Measurements from ENCODE around the gene RPL10.

Gene RPL10

GRCh38 chrX:154351183-154352011 is 46.8 kb upstream of the RPL10 start:
- Mint-ChIP-seq H3K27me3 (ENCODE audit: low read depth) (no peaks in the 10 kb centered on the region), H3K4me3 (no peak overlapping the region), H3K36me3 (ENCODE audit: low read depth) (peaks cover 13% of the 10 kb centered on the region), H3K4me1 (no peaks in the 10 kb centered on the region), H3K9me3 (no peaks in the 10 kb centered on the region), H3K27ac (no peak overlapping the region)
- TF ChIP-seq CTCF (IDR thresholded peaks at IDR 0.05; ENCODE audit: unreplicated experiment in 3 of 3) = no peak

GRCh38 chrX:154352012-154352401 is 46.2 kb upstream of the RPL10 start:
- no peak for TF ChIP-seq CTCF (IDR thresholded peaks at IDR 0.05; ENCODE audit: unreplicated experiment in 3 of 3)
- H3K9me3 Mint-ChIP-seq = no peaks in the 10 kb centered on the region
- H3K27me3 Mint-ChIP-seq (ENCODE audit: low read depth) = no peaks in the 10 kb centered on the region
- no peak overlapping the region for H3K27ac Mint-ChIP-seq
- H3K36me3 Mint-ChIP-seq (ENCODE audit: low read depth) = peaks cover 13% of the 10 kb centered on the region
- H3K4me1 Mint-ChIP-seq = no peaks in the 10 kb centered on the region
- no peak overlapping the region for H3K4me3 Mint-ChIP-seq

- no peak for TF ChIP-seq CTCF (IDR thresholded peaks at IDR 0.05; ENCODE audit: unreplicated experiment in 3 of 3)
- Mint-ChIP-seq H3K27ac (no peak overlapping the region), H3K4me1 (no peaks in the 10 kb centered on the region), H3K36me3 (ENCODE audit: low read depth) (peaks cover 10% of the 10 kb centered on the region), H3K4me3 (no peak overlapping the region), H3K27me3 (ENCODE audit: low read depth) (no peaks in the 10 kb centered on the region), H3K9me3 (no peaks in the 10 kb centered on the region)
These were observed 45.7 kb upstream of the RPL10 start for GRCh38 chrX:154352466-154352865.

GRCh38 chrX:154353172-154353843 is 44.9 kb upstream of the RPL10 start:
- Mint-ChIP-seq H3K4me1 (no peaks in the 10 kb centered on the region), H3K36me3 (ENCODE audit: low read depth) (peaks cover 10% of the 10 kb centered on the region), H3K9me3 (no peaks in the 10 kb centered on the region), H3K4me3 (no peak overlapping the region), H3K27me3 (ENCODE audit: low read depth) (no peaks in the 10 kb centered on the region), H3K27ac (no peak overlapping the region)
- TF ChIP-seq CTCF (IDR thresholded peaks at IDR 0.05; ENCODE audit: unreplicated experiment in 3 of 3) = no peak

- Mint-ChIP-seq H3K36me3 (ENCODE audit: low read depth) (peaks cover 15% of the 10 kb centered on the region), H3K9me3 (peaks cover 5% of the 10 kb centered on the region), H3K27me3 (ENCODE audit: low read depth) (no peaks in the 10 kb centered on the region), H3K27ac (no peak overlapping the region), H3K4me3 (no peak overlapping the region), H3K4me1 (no peaks in the 10 kb centered on the region)
- no peak for TF ChIP-seq CTCF (IDR thresholded peaks at IDR 0.05; ENCODE audit: unreplicated experiment in 3 of 3)
These were observed 44.2 kb upstream of the RPL10 start for GRCh38 chrX:154354013-154354412.

Data from nephron (organoid).